SH-SY5Y (cell line): Measurements from ENCODE around the gene NXPH4.

Experiments used
- GATA2 ChIP-seq: IDR thresholded peaks from 2 replicates; pipeline ENCODE4 v1.6.1; 2011; ENCODE audit warnings: mild to moderate bottlenecking, low read depth, low read length
- GATA3 ChIP-seq: IDR thresholded peaks from 2 replicates; pipeline ENCODE4 v1.6.1; 2011; ENCODE audit warnings: low read depth, mild to moderate bottlenecking, low read length, moderate library complexity

DNA sequence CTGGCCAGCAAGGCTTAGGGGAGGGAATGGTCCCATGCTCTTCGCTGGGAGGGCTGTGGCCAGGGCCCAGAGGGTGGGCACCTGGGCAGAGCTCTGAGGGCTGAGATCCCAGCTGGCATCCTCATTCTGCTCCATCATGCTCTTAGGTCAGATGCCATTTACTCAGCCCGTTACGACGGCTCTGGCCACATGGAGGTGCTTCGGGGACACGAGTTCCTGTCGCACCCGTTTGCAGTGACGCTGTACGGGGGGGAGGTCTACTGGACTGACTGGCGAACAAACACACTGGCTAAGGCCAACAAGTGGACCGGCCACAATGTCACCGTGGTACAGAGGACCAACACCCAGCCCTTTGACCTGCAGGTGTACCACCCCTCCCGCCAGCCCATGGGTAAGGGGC, 38.4 kb upstream of the NXPH4 start:
- TF ChIP-seq GATA3 (no peak), GATA2 (no peak)
